Tibial nerve (tissue), 4 donors: ENCODE data around the gene GRAMD4. TPM values are rescaled to one million over a fixed set of nuclear protein-coding genes. Genes with fewer than 3 reads are reported as not detected.

ENCODE experiments used
- DNase-seq, 2 donors: peaks; one replicate each; pipeline ENCODE4 v3.0.0-alpha.2; 2019; ENCODE audit warnings: low spot score in 2 of 2
- H3K27ac ChIP-seq, 4 donors: fragments of 200-600 bp; sonication (generic) in 3 of 4; one replicate each; pipeline ENCODE4 v1.5.1; 2017 to 2019; ENCODE audit warnings: mild to moderate bottlenecking in 1 of 4
- H3K27me3 ChIP-seq, 2 donors: fragments of 200-600 bp; sonication (generic) in 1 of 2; one replicate each; pipeline versions ENCODE4 v1.5.1 to v1.6.0; 2017 to 2019
- H3K36me3 ChIP-seq, 3 donors: fragments of 200-600 bp; sonication (generic); one replicate each; pipeline ENCODE4 v1.5.1; 2018 to 2019
- H3K4me1 ChIP-seq, 4 donors: fragments of 200-600 bp; sonication (generic) in 3 of 4; one replicate each; pipeline ENCODE4 v1.5.1; 2017 to 2019
- H3K4me3 ChIP-seq, 4 donors: fragments of 200-600 bp; sonication (generic) in 3 of 4; one replicate each; pipeline ENCODE4 v1.5.1; 2017 to 2019; ENCODE audit warnings: mild to moderate bottlenecking in 1 of 4, moderate library complexity in 1 of 4
- H3K9me3 ChIP-seq, 4 donors: fragments of 200-600 bp; sonication (generic) in 3 of 4; one replicate each; pipeline ENCODE4 v1.5.1; 2017 to 2019
- CTCF ChIP-seq, 5 experiments: fragments of 200-600 bp in 3 of 5; fragments of 450-650 bp in 2 of 5; sonication (generic) in 3 of 5; IDR thresholded peaks; one replicate each; pipeline ENCODE4 v1.5.1; 2016 to 2019; ENCODE audit warnings: antibody characterized with exemption in 5 of 5, mild to moderate bottlenecking in 3 of 5, moderate library complexity in 2 of 5
- EP300 ChIP-seq, 2 donors: sonication (generic); formaldehyde crosslinking; IDR thresholded peaks; one replicate each; pipeline ENCODE4 v1.6.1; 2017; ENCODE audit warnings: antibody characterized with exemption in 2 of 2, mild to moderate bottlenecking in 1 of 2
- POLR2A ChIP-seq, 2 donors: fragments of 450-650 bp; IDR thresholded peaks; one replicate each; pipeline ENCODE4 v1.6.1; 2017; ENCODE audit warnings: antibody characterized with exemption in 2 of 2, mild to moderate bottlenecking in 2 of 2, moderate library complexity in 2 of 2
- whole genome bisulfite sequencing, 2 donors: methylation state at CpG; one replicate each; pipeline ENCODE4 v1.1.5; 2018; 5-methylcytosine and 5-hydroxymethylcytosine counted together
- total RNA-seq, 4 donors: library from RNA; depleted of rRNA; stranded (reverse); fragments of >200 nt; gene quantifications; one replicate each; pipeline ENCODE4 v1.1.0, GENCODE V29; 2016

GRAMD4 gene
- total RNA-seq, 4 donors from 2014 or later, result 18.2 to 299 (median 54.3) TPM

- TF ChIP-seq POLR2A (IDR thresholded peaks at IDR 0.05) (no peak), EP300 (IDR thresholded peaks at IDR 0.05) (no peak), CTCF (IDR thresholded peaks at IDR 0.05) (no peak)
- H3K36me3 ChIP-seq, result no peaks in the 10 kb centered on the region
- H3K4me1 ChIP-seq, result peaks cover 0 to 15% (median 5%) of the 10 kb centered on the region in 4 donors
- no peaks in the 10 kb centered on the region for H3K27me3 ChIP-seq
- H3K9me3 ChIP-seq, result no peaks in the 10 kb centered on the region
- no peak overlapping the region for H3K4me3 ChIP-seq
- no peak overlapping the region for H3K27ac ChIP-seq
- DNase-seq, result no peak
- WGBS, 2 donors, result 96 to 98% methylated on average over 6 of the region's 6 CpGs
Measured at GRCh38 chr22:46605117-46605516, 15.1 kb upstream of the GRAMD4 start.

- 72 to 81% methylated on average over 8 to 9 of the region's 9 CpGs for WGBS, 2 donors
- DNase-seq, result no peak
- Histone ChIP-seq H3K36me3 (no peaks in the 10 kb centered on the region), H3K4me3 (no peak overlapping the region), H3K4me1 (peaks cover 0 to 17% (median 2%) of the 10 kb centered on the region in 4 donors), H3K27me3 (no peaks in the 10 kb centered on the region), H3K27ac (no peak overlapping the region), H3K9me3 (no peaks in the 10 kb centered on the region)
- TF ChIP-seq POLR2A (IDR thresholded peaks at IDR 0.05) (no peak), CTCF (IDR thresholded peaks at IDR 0.05) (no peak), EP300 (IDR thresholded peaks at IDR 0.05) (no peak)
Measured at GRCh38 chr22:46606886-46607285, 13.3 kb upstream of the GRAMD4 start.

- DNase-seq, result no peak
- 90 to 93% methylated on average over 27 of the region's 27 CpGs for WGBS, 2 donors
- Histone ChIP-seq H3K4me1 (peaks cover 0 to 23% (median 5%) of the 10 kb centered on the region in 4 donors), H3K27ac (no peak overlapping the region), H3K9me3 (no peaks in the 10 kb centered on the region), H3K36me3 (no peaks in the 10 kb centered on the region), H3K4me3 (no peak overlapping the region), H3K27me3 (no peaks in the 10 kb centered on the region)
- TF ChIP-seq CTCF (IDR thresholded peaks at IDR 0.05) (no peak), EP300 (IDR thresholded peaks at IDR 0.05) (no peak), POLR2A (IDR thresholded peaks at IDR 0.05) (no peak)
Measured at GRCh38 chr22:46607483-46608114, 12.6 kb upstream of the GRAMD4 start.

GRCh38 chr22:46609175-46609690 lies 11.0 kb upstream of the GRAMD4 start:
- WGBS, 2 donors, result 66 to 70% methylated on average over 17 of the region's 17 CpGs
- Histone ChIP-seq H3K9me3 (no peaks in the 10 kb centered on the region), H3K27me3 (no peaks in the 10 kb centered on the region), H3K4me1 (peaks cover 0 to 35% (median 15%) of the 10 kb centered on the region in 4 donors), H3K4me3 (no peak overlapping the region), H3K36me3 (no peaks in the 10 kb centered on the region), H3K27ac (no peak overlapping the region)
- DNase-seq, result no peak
- TF ChIP-seq EP300 (IDR thresholded peaks at IDR 0.05) (no peak), POLR2A (IDR thresholded peaks at IDR 0.05) (no peak), CTCF (IDR thresholded peaks at IDR 0.05) (no peak)

GRCh38 chr22:46609724-46610201 lies 10.4 kb upstream of the GRAMD4 start:
- H3K27ac ChIP-seq, result no peak overlapping the region
- peaks cover 0 to 37% (median 17%) of the 10 kb centered on the region in 4 donors for H3K4me1 ChIP-seq
- H3K27me3 ChIP-seq, result no peaks in the 10 kb centered on the region
- H3K36me3 ChIP-seq, result no peaks in the 10 kb centered on the region
- no peak for DNase-seq
- WGBS, 2 donors, result 78 to 97% methylated on average over 5 to 14 of the region's 14 CpGs
- H3K9me3 ChIP-seq, result no peaks in the 10 kb centered on the region
- no peak overlapping the region for H3K4me3 ChIP-seq
- TF ChIP-seq CTCF (IDR thresholded peaks at IDR 0.05), result no peak
- no peak for TF ChIP-seq EP300 (IDR thresholded peaks at IDR 0.05)
- TF ChIP-seq POLR2A (IDR thresholded peaks at IDR 0.05), result no peak
